IMR-90 (cell line): Measurements from ENCODE around the gene FAM25A. TPM values are rescaled to one million over a fixed set of nuclear protein-coding genes. Genes with fewer than 3 reads are reported as not detected.

Experiments used
- ATAC-seq: fragments of 200-7000 bp; cut with Tn5 transposase; 2 replicates; pipeline ENCODE4 v1.9.1; 2020; ENCODE audit warnings: low read depth, mild to moderate bottlenecking, moderate library complexity
- BruUV-seq: library from RNA; stranded (reverse); fragments of 400-500 nt; replicated peaks from 2 replicates; lab custom pipeline; 2021; lab: Mats Ljungman, UMichigan
- CTCF ChIA-PET: fragments of 300-600 bp; formaldehyde crosslinking; extraction: SDS; loops from one replicate; lab custom pipeline; 2021; ENCODE audit warnings: antibody characterized with exemption; lab: Yijun Ruan, JAX
- POLR2A ChIA-PET: fragments of 300-600 bp; sonication (Branson Sonifier 250); formaldehyde crosslinking; loops from one replicate; lab custom pipeline; 2022; ENCODE audit warnings: antibody characterized with exemption; ENCODE audit not compliant: unreplicated experiment; lab: Charles Lee
- DNase-seq: peaks from one replicate; pipeline ENCODE4 v3.0.0; 2013
- H2AFZ ChIP-seq: replicated peaks from 2 replicates; pipeline ENCODE3; 2013; ENCODE audit warnings: low read length, mild to moderate bottlenecking; ENCODE audit not compliant: poor library complexity
- H2AK5ac ChIP-seq: 2 replicates; pipeline ENCODE4 v1.6.1; 2013; ENCODE audit warnings: low read depth, low read length, inconsistent platforms
- H2AK9ac ChIP-seq: replicated peaks from 2 replicates; pipeline ENCODE3; 2013; ENCODE audit warnings: mild to moderate bottlenecking, low read depth, low read length, moderate library complexity; ENCODE audit not compliant: poor library complexity
- H2BK120ac ChIP-seq: 2 replicates; pipeline ENCODE4 v1.6.1; 2013; ENCODE audit warnings: low read depth, low read length, inconsistent platforms
- H2BK15ac ChIP-seq: 3 replicates; pipeline ENCODE4 v1.6.1; 2013; ENCODE audit warnings: low read depth, low read length, inconsistent platforms
- H2BK20ac ChIP-seq: 2 replicates; pipeline ENCODE4 v1.6.1; 2013; ENCODE audit warnings: low read depth, mild to moderate bottlenecking, inconsistent platforms, low read length, moderate library complexity
- H2BK5ac ChIP-seq: 2 replicates; pipeline ENCODE4 v1.6.1; 2013; ENCODE audit warnings: mild to moderate bottlenecking, low read depth, low read length, inconsistent platforms; ENCODE audit not compliant: poor library complexity, severe bottlenecking
- H3K14ac ChIP-seq: replicated peaks from 2 replicates; pipeline ENCODE4 v1.6.1; 2013; ENCODE audit warnings: low read depth, low read length, inconsistent platforms
- H3K18ac ChIP-seq: 2 replicates; pipeline ENCODE4 v1.6.1; 2013; ENCODE audit warnings: low read depth, low read length, control low read depth
- H3K23ac ChIP-seq: 2 replicates; pipeline ENCODE4 v1.6.1; 2013; ENCODE audit warnings: low read depth, low read length, inconsistent platforms
- H3K27ac ChIP-seq: 2 replicates; pipeline ENCODE4 v1.5.1; 2013; ENCODE audit warnings: mild to moderate bottlenecking, control low read depth, low read length; ENCODE audit not compliant: insufficient read depth
- H3K27me3 ChIP-seq: 2 replicates; pipeline ENCODE4 v1.6.1; 2013; ENCODE audit warnings: low read length; ENCODE audit not compliant: control insufficient read depth, insufficient read depth
- H3K36me3 ChIP-seq: 2 replicates; pipeline ENCODE4 v1.6.1; 2013; ENCODE audit warnings: low read length, mixed read lengths; ENCODE audit not compliant: control insufficient read depth, insufficient read depth
- H3K4ac ChIP-seq: 2 replicates; pipeline ENCODE4 v1.6.1; 2013; ENCODE audit warnings: low read depth, low read length, inconsistent platforms
- H3K4me1 ChIP-seq: 2 replicates; pipeline ENCODE4 v1.6.1; 2013; ENCODE audit warnings: low read length, mixed read lengths; ENCODE audit not compliant: control insufficient read depth, insufficient read depth
- H3K4me2 ChIP-seq: 2 replicates; pipeline ENCODE4 v1.6.1; 2013; ENCODE audit warnings: low read depth, mild to moderate bottlenecking, control low read depth, low read length, moderate library complexity
- H3K4me3 ChIP-seq: 2 replicates; pipeline ENCODE4 v1.5.1; 2013; ENCODE audit warnings: low read depth, mild to moderate bottlenecking, control low read depth, low read length, moderate library complexity; ENCODE audit not compliant: insufficient read depth
- H3K56ac ChIP-seq: 2 replicates; pipeline ENCODE4 v1.6.1; 2013; ENCODE audit warnings: low read length, inconsistent platforms; ENCODE audit not compliant: insufficient read depth; ENCODE audit errors: extremely low read depth
- H3K79me1 ChIP-seq, 2 experiments: 2 replicates each; pipeline ENCODE4 v1.6.1; 2013; ENCODE audit warnings: low read length in 2 of 2, inconsistent platforms in 1 of 2, low read depth in 1 of 2
- H3K9ac ChIP-seq: 2 replicates; pipeline ENCODE4 v1.6.1; 2013; ENCODE audit warnings: low read depth, low read length, control low read depth
- H3K9me1 ChIP-seq: 2 replicates; pipeline ENCODE4 v1.6.1; 2013; ENCODE audit warnings: low read length, inconsistent platforms; ENCODE audit not compliant: insufficient read depth
- H3K9me3 ChIP-seq: 2 replicates; pipeline ENCODE4 v1.6.1; 2013; ENCODE audit warnings: low read length; ENCODE audit not compliant: control insufficient read depth, insufficient read depth
- H4K20me1 ChIP-seq: 2 replicates; pipeline ENCODE4 v1.6.1; 2013; ENCODE audit warnings: low read length, inconsistent platforms; ENCODE audit not compliant: insufficient read depth
- H4K5ac ChIP-seq: 2 replicates; pipeline ENCODE4 v1.6.1; 2013; ENCODE audit warnings: mild to moderate bottlenecking, low read depth, low read length, control low read depth
- H4K8ac ChIP-seq, 2 experiments: 2 replicates each; pipeline ENCODE4 v1.6.1; 2013; ENCODE audit warnings: low read depth in 2 of 2, low read length in 2 of 2, control low read depth in 1 of 2, inconsistent platforms in 1 of 2
- H4K91ac ChIP-seq: 2 replicates; pipeline ENCODE4 v1.6.1; 2013; ENCODE audit warnings: low read depth, low read length, inconsistent platforms; ENCODE audit not compliant: insufficient read depth
- CEBPB ChIP-seq: IDR thresholded peaks from 2 replicates; pipeline ENCODE4 v1.6.1; 2012; ENCODE audit warnings: low read depth, low read length, improper control_type of control experiment
- CHD1 ChIP-seq: IDR thresholded peaks from 2 replicates; pipeline ENCODE4 v1.6.1; 2012; ENCODE audit warnings: low read depth, low read length, improper control_type of control experiment
- ELK1 ChIP-seq: fragments of 150-350 bp; IDR thresholded peaks from 2 replicates; pipeline ENCODE4 v1.6.1; 2016; ENCODE audit warnings: low read depth, mild to moderate bottlenecking, low read length, moderate library complexity, borderline replicate concordance
- FOS ChIP-seq: fragments of 150-350 bp; IDR thresholded peaks from 2 replicates; pipeline ENCODE4 v1.6.1; 2016; ENCODE audit warnings: low read depth, low read length
- MAFK ChIP-seq: IDR thresholded peaks from 2 replicates; pipeline ENCODE4 v1.6.1; 2012; ENCODE audit warnings: low read depth, low read length, improper control_type of control experiment
- POLR2A ChIP-seq: IDR thresholded peaks from 2 replicates; pipeline ENCODE4 v1.6.1; 2012; ENCODE audit warnings: mild to moderate bottlenecking, low read depth, low read length
- RCOR1 ChIP-seq: IDR thresholded peaks from 2 replicates; pipeline ENCODE4 v1.6.1; 2012; ENCODE audit warnings: mild to moderate bottlenecking, low read length, improper control_type of control experiment; ENCODE audit not compliant: insufficient replicate concordance
- WGBS, 2 experiments: methylation state at CpG; one replicate each; pipeline versions ENCODE4 v1.1.5 to v1.1.7; 2013; ENCODE audit warnings: missing lambda C conversion rate in 2 of 2; ENCODE audit not compliant: insufficient read length in 1 of 2; ENCODE audit errors: extremely low coverage in 2 of 2; 5-methylcytosine and 5-hydroxymethylcytosine counted together
- dilution Hi-C: fragments of 300-500 bp; cut with HindIII; formaldehyde crosslinking; loops from one replicate; pipeline ENCODE4 v1.14.3; 2018; ENCODE audit warnings: low sequenced_read_pairs; ENCODE audit not compliant: unreplicated experiment
- in situ Hi-C: fragments of 300-500 bp; cut with MboI; formaldehyde crosslinking; loops from 3 replicates; pipeline ENCODE4 v1.14.3; 2019; ENCODE audit warnings: low sequenced_read_pairs, inconsistent platforms, mixed read lengths
- intact Hi-C: fragments of 100-400 bp; cut with micrococcal nuclease; formaldehyde crosslinking; loops from 2 replicates; pipeline ENCODE4 v1.10.0; 2022
- polyA plus RNA-seq, 3 experiments: library from polyadenylated mRNA; depleted of rRNA; stranded (reverse); fragments of >200 nt; gene quantifications; 2 replicates each; pipeline ENCODE4 v1.2.3, GENCODE V29; 2012; ENCODE audit warnings: low replicate concordance in 1 of 3
- total RNA-seq: library from RNA; depleted of rRNA; stranded (reverse); fragments of >200 nt; gene quantifications from 2 replicates; pipeline ENCODE4 v1.2.3, GENCODE V29; 2012

FAM25A gene
- total and polyA plus RNA-seq, 2 of the 4 experiments (the other 2 are of a cell fraction), result not detected

DNA sequence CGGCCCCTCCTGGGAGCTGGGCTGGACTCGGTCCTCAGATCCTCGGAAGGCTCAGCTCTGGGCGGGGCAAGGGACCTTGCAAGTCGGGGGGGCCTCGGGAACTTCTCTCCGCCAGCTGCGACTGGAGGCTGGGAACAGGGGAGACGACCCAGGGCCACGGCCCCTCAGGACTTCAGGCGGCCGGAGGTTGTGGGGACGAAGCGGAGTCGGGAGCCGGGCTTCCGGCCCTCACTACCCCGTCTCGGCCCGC, 49.2 kb upstream of the FAM25A start:
- Histone ChIP-seq H3K27ac (peak overlapping the region; percentile 92), H3K9me3 (no peaks in the 10 kb centered on the region), H3K4me1 (peaks cover 36% of the 10 kb centered on the region), H3K18ac (peak overlapping the region; percentile 92), H2BK5ac (peak overlapping the region; percentile 85), H3K27me3 (no peaks in the 10 kb centered on the region), H4K8ac (peak overlapping the region; percentile 80 to 89; a peak in 3 of 4 replicates), H3K4me2 (peak overlapping the region; percentile 97), H3K9ac (peak overlapping the region; percentile 93), H4K20me1 (no peaks in the 10 kb centered on the region; the same call in 1 of the 2 replicates), H3K56ac (peak overlapping the region; percentile 73), H2AK9ac (peak overlapping the region; percentile 99), H2AFZ (peak overlapping the region; percentile 92), H2BK15ac (0 out of 3 replicates have a peak overlapping the region, but pooled peaks have one; percentile 10), H4K91ac (peak overlapping the region; percentile 95), H3K14ac (peak overlapping the region; percentile 88), H2BK20ac (peak overlapping the region; percentile 5; the same call in 1 of the 2 replicates), H3K36me3 (no peaks in the 10 kb centered on the region), H4K5ac (peak overlapping the region; percentile 86), H2BK120ac (peak overlapping the region; percentile 58), H3K4ac (peak overlapping the region; percentile 87), H2AK5ac (peak overlapping the region; percentile 84), H3K79me1 (peaks cover 0 to 40% of the 10 kb centered on the region in 2 experiments; a peak in 3 of 4 replicates), H3K9me1 (peaks cover 20% of the 10 kb centered on the region), H3K23ac (peak overlapping the region; percentile 70; the same call in 1 of the 2 replicates), H3K4me3 (peak overlapping the region; percentile 75)
- CTCF ChIA-PET, result no interaction called here
- POLR2A ChIA-PET, result interaction anchor here (0.6 kb wide), 1 partner anchor 18 kb away, joined by 6 read pairs; no protein-coding TSS in a partner anchor
- DNase-seq, result no peak
- TF ChIP-seq RCOR1 (no peak), CEBPB (no peak), POLR2A (peak; percentile 90), MAFK (no peak), FOS (no peak), CHD1 (peak; percentile 78; the same call in 1 of the 2 replicates), ELK1 (no peak)
- intact Hi-C loops (no loop called here), dilution Hi-C loops (no loop called here), in situ Hi-C loops (no loop called here)
- ATAC-seq, result peak; percentile 35
- WGBS, 2 experiments, result 0% methylated on average over 7 of the region's 20 CpGs; no CpG with 5 or more reads in 1 of the 2 experiments
- no TSS peak for BruUV-seq
